Central memory CD4-positive, alpha-beta T cell (primary cell): ENCODE measurements around the gene FOXO3B.
"Not testable (repeated sequence)": the region's sequence is repeated elsewhere in the genome, so short reads cannot be mapped to it uniquely, and the experiment has no call there.

Experiments
- DNase-seq: peaks from one replicate; pipeline ENCODE4 v3.0.0; 2022

Gene FOXO3B

GRCh38 chr17:18644291-18644690, 37.8 kb downstream of the FOXO3B start, which contains the start of gene TBC1D28:
Gene TBC1D28 (minus strand): TSS chr17:18644391. CDS start chr17:18641352, 3,039 bp downstream.
- DNase-seq = not testable (repeated sequence)

- DNase-seq = not testable (repeated sequence)
Observed at GRCh38 chr17:18643124-18643523, 39.0 kb downstream of the FOXO3B start.

- DNase-seq = not testable (repeated sequence)
Observed at GRCh38 chr17:18638357-18638756, 43.8 kb downstream of the FOXO3B start.

- not testable (repeated sequence) for DNase-seq
Observed at GRCh38 chr17:18636237-18636636, 45.9 kb downstream of the FOXO3B start.

GRCh38 chr17:18635773-18636172, 46.3 kb downstream of the FOXO3B start:
- DNase-seq = not testable (repeated sequence)

GRCh38 chr17:18634550-18635263, 47.4 kb downstream of the FOXO3B start:
- not testable (repeated sequence) for DNase-seq
